ENCODE data around the gene MRPS6.

The MRPS6 gene

GRCh38 chr21:34072145-34073031 lies 990 bp upstream of the MRPS6 start:
- DNase-seq: no peak

DNA sequence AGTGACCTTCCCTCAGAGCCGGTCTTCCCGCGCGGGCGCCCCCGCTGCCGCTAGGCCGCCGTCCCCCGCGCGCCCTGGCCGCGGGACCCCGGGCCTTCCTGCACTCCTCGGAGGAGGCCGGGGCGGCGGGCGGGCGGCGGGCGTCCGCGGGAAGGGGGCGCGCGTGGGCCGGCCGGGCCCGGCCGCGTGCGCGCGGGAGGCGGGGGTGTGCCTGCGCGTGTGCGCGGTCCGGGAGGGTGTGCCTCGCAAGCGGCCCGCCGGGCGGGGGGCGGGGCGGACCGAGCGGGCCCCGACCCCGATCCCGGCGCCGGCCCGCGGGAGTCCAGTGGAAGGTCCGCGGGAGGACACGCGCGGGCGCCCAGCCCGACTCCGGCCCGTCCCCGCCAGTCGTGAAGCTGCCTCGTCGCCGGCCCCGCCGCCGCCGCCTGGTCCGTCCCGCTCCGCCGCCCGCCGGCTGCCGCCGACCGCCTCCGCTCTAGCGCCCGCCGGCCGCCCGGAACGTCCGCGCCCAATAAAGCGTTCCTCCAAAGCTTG lies 438 bp downstream of the MRPS6 start:
- DNase-seq: no peak

DNA sequence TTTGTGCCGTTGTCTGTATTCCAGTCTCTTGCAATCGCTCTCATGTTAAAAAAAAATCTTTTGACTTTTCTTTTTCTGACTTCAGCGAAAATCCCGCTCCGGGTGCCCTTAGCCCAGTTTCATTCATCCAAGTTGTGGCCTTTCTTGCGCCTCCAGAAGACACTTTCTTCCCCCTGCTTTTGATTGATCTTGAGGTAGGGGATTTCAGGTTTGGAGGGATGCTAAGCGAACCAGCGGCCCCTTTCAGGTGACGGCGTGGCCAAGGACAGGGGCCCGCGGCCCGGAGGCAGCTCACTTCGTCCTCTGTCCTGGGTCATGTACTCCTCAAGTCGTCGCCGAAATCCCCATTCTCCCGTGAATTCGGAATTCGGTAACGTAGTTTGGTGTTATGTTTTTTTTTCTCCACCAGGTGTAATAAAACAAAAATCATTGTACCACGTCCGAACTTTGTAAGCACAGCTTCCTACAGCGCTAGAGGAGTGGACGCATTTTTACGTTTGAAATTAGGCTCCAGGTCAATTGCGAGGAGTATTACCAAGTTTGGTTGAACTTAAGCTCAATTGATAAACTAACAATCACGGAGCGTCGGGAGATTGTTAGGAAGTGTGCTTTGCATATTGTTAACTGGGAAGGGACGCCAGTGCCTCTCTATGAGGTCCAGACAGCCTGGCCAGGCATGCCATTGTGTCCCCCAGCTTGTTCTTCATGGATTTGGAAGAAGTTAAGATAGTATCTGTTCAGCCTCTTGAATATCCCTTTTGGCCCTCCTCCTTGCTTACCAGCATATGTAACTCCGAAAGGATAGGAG lies 1.1 kb downstream of the MRPS6 start:
- DNase-seq: no peak

- no peak for DNase-seq
These were observed 1.7 kb downstream of the MRPS6 start for GRCh38 chr21:34075091-34075425.

GRCh38 chr21:34075760-34076660 lies 2.6 kb downstream of the MRPS6 start:
- no peak for DNase-seq

DNA sequence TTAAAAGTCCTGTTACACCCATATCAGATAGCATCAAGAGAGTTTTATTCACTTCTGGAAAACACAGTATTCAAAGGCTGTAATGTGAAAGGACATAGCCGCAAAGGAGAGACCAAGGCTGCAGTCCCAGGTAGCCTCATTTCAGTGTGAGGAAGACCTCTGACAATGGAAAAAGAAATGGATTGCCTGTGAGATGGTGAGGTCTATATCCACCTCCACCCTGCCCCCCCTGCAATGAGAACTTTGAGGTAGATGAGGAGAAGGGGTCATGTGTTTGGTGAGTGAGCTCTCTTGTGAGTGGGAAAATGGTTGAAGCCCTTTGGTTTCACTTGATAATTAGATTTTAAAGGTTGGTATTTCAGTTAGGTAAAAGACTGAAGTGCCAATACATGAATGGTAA lies 3.5 kb downstream of the MRPS6 start:
- DNase-seq: no peak

DNA sequence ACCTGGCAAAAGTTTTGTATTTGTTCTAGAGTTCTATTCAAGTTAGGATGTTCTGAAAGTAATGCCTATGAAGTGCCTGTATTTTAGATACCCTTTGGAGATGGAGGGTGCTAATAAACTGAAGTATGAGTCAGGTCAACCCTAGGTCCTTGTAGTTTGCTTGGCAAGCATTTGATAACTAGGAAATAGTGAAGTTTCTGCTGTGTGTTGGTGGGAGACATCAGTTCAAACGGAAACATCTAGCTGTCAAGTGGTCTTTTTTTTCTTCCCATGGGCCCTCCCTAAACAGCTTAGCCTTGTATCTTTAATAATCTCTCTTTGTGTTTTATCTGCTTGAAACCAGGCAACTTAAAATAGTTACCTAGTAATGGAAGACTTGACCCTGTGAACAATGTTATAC lies 4.5 kb downstream of the MRPS6 start:
- no peak for DNase-seq

- no peak for DNase-seq
These were observed 5.5 kb downstream of the MRPS6 start for GRCh38 chr21:34078915-34079314.

DNA sequence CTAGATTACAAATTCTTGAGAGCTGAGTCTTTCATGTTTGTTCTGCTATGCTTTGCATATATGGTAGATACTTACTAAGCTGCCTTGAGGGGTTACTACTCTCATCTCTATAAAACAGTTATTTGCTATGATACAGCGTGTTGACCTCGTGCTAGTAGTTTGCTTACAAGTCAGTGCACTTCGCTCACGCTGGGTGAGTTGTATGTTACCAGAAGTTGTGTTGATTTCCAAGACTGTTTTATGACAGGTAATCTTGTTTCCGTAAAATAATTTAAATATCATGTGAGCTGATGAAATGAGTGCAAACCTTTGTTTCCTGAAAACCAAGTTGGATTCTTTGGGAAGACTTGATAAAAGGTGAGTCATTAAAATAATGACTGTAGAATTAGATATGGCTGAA lies 7.3 kb downstream of the MRPS6 start:
- DNase-seq: no peak

DNA sequence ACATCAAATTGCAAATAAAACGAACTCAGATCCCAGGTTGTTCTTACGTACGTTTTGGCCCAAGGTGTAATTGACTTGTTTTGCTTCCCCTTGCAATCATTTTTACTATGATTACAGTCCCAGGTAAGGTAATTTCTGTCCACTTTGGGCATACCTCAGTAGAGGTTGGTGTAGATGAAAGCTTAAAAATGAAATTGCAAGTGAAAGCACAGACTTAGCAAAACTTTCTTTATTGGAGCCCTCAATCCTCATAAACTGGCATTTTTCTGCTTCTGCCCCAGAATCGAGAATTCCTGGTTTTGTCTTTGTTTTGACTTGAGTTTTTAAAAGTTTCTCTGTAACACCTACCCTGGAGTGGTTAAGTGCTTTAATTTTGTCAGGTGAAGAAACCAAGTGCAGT lies 9.4 kb downstream of the MRPS6 start:
- DNase-seq: no peak

DNA sequence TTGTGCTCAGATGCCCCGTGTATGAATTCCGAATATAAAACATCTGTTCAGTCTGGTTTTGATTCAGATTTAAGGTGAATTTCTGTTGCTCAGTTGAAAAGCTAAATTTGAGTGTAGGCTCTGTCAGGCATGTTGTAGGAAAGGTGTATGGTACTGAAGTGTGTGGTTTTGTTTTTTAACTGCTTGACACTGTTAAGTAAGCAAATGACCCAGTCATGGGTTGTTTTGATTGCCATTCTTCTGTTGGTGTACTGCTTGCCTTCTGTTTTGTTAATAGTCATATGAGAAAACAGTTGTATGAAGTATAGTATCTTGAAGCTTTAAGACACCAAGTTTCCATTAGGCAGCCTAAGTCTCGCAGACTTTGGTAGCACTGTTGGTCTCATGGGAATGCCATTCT lies 10.0 kb downstream of the MRPS6 start:
- no peak for DNase-seq

- DNase-seq: no peak
These were observed 11.8 kb downstream of the MRPS6 start for GRCh38 chr21:34085129-34085528.

DNA sequence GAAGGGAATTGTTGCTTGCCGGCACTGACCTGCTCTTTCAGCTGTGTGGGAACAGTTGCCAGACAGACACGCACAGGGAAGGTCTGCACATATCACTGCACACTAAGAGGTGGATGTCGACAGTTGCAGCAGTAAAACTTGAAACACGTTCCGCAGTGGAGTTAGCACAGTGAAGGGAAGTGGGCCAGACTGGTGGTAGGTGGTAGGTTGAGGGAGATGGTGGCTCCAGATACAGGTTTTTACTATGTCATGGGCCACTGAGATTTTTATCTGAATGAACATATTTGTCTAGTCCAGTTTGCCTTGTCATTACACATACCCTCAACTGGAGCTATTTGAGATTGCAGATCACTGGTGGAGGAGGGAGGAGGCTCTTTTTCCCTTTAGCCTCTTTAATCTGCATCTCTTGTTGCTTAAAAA lies 13.5 kb downstream of the MRPS6 start:
- no peak for DNase-seq

GRCh38 chr21:34088752-34089151 lies 15.4 kb downstream of the MRPS6 start:
- DNase-seq: no peak

DNA sequence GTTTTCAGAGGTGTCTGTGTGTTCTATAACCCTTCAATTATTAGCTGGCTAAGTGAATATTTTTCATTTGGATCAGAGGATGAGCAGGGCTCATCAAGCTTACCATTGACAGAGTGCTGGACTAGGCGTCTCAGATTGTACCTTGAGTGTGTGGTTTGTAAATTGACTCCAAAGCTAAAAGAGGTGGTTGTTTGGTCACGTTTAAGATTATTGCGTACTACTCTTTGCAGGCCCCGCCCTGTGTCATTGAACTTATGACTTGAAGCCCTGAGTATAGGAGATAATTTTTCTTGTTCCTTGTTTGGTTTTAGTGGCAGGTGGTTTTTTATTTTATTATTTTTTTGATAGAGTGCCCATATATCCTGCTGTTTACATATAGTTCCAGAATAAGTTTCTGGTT lies 17.7 kb downstream of the MRPS6 start:
- no peak for DNase-seq

- DNase-seq: no peak
These were observed 18.2 kb downstream of the MRPS6 start for GRCh38 chr21:34091607-34092006.

- DNase-seq: no peak
These were observed 19.0 kb downstream of the MRPS6 start for GRCh38 chr21:34092262-34092921.

DNA sequence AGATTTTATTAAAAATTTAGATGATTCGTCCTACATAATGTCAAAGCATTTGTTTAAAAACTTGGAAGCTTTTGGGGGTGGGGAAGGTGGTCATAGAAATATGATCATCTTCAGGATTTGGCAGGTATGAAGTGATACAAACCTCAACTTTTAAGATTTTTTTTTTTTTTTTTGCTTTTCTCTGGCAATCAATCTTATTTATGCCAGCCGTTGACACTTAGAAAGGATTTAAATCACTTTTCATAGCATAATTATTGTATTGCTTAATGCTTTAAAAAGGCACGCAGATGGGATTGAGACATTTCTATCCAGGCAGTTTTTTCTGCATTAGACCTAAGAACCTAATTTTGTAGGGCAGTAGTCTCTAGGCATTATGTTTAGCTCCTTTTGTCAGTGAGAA lies 19.7 kb downstream of the MRPS6 start:
- no peak for DNase-seq

GRCh38 chr21:34094949-34095348 lies 21.6 kb downstream of the MRPS6 start:
- DNase-seq: no peak

DNA sequence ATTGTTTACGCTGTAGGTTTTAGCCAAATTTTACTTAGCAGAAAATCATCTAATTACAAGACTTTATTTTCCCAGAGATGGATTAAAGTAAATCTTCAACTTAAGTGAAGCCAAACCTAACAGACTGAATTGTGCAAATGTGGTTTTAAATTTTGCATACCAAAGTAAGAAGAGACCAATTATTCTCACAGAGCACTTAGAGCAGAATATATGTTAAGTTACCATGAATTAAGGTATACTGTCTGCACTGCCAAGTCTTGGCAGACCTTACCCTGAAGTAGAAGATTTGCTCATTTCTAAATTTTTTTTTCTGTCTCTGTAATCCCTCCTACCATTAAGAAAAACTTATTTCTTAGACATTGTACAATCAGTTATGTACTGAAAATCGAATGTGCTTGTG lies 24.1 kb downstream of the MRPS6 start:
- DNase-seq: no peak

DNA sequence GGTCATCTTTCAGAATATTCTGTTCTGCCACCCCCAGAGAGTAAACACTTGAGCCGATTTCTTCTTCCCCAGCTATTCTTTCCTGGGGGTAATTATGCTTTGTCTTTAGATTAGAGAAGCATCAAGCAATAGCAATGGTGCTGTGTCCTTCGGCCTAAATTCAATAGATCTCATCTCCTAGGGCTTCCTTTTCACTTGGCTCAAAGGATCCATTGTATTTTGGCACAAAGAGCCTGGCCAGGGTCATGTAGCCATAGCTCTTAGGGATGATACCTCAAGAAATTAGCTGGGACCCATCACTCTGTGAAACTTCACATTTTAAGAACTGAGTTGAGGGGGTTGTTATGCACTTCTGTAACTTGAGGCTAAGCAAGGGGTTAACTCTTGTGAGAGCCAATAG lies 27.0 kb downstream of the MRPS6 start:
- no peak for DNase-seq

- DNase-seq: no peak
These were observed 27.4 kb downstream of the MRPS6 start for GRCh38 chr21:34100790-34101189.

Measured in NCI-H524 treated with DMSO at 0.1 percent for 48 hours (cell line).